ENCODE data around the gene MED8. TPM values are rescaled to one million over a fixed set of nuclear protein-coding genes. Genes with fewer than 3 reads are reported as not detected.

The MED8 gene
- total and polyA plus RNA-seq, 2 of the 4 experiments (the other 2 are of a cell fraction), result 61.1 to 120 TPM

GRCh38 chr1:43368646-43369020 lies 21.0 kb downstream of the MED8 start:
- POLR2A ChIA-PET (ENCODE audit: unreplicated experiment), result interaction anchor here (0.6 to 1.4 kb wide), 3 partner anchors 10 to 489 kb away, joined by 4 read pairs; partner anchors contain the start of gene CDC20
- H3K79me1 ChIP-seq (ENCODE audit: low read depth in 1 of 2, low read length in 2 of 2), result peaks cover 34 to 79% of the 10 kb centered on the region in 2 experiments
- DNase-seq, result no peak
- peak overlapping the region; percentile 79 for H3K27ac ChIP-seq (ENCODE audit: insufficient read depth, low read length)
- H4K5ac ChIP-seq (ENCODE audit: low read depth, low read length), result peak overlapping the region; percentile 13; the same call in 1 of the 2 replicates
- H3K14ac ChIP-seq (replicated peaks; ENCODE audit: low read depth, low read length), result peak overlapping the region; percentile 98
- no peaks in the 10 kb centered on the region for H3K9me3 ChIP-seq (ENCODE audit: control insufficient read depth, insufficient read depth, low read length)
- peak overlapping the region; percentile 92 for H2BK5ac ChIP-seq (ENCODE audit: low read depth, low read length, poor library complexity, severe bottlenecking)
- no peak overlapping the region for H2AFZ ChIP-seq (replicated peaks; ENCODE audit: low read length, poor library complexity)
- H3K4me3 ChIP-seq (ENCODE audit: insufficient read depth, low read depth, low read length), result peak overlapping the region; percentile 54
- no peak for ATAC-seq (ENCODE audit: low read depth)
- peak overlapping the region; percentile 85 for H4K91ac ChIP-seq (ENCODE audit: insufficient read depth, low read depth, low read length)
- CTCF ChIA-PET, result interaction anchor here (1.0 to 1.2 kb wide), 2 partner anchors 10 to 19 kb away, joined by 3 read pairs; partner anchors contain the start of gene CDC20
- peak overlapping the region; percentile 81 for H3K4me2 ChIP-seq (ENCODE audit: low read depth, low read length)
- peak overlapping the region; percentile 92 for H3K23ac ChIP-seq (ENCODE audit: low read depth, low read length)
- H3K9ac ChIP-seq (ENCODE audit: low read depth, low read length), result peak overlapping the region; percentile 77
- H4K8ac ChIP-seq (ENCODE audit: low read depth in 2 of 2, low read length in 2 of 2), result peak overlapping the region; percentile 73
- H2BK20ac ChIP-seq (ENCODE audit: low read depth, low read length), result no peak overlapping the region
- intact Hi-C loops (cut with micrococcal nuclease), result loop anchor here (1.0 kb wide), 1 partner anchor 21 kb away; the partner anchor contains the start of genes MED8 and SZT2
- H3K18ac ChIP-seq (ENCODE audit: low read depth, low read length), result no peak overlapping the region
- H2BK15ac ChIP-seq (ENCODE audit: low read depth, low read length), result peak overlapping the region; percentile 21; the same call in 1 of the 3 replicates
- 0 out of 2 replicates have a peak overlapping the region, but pooled peaks have one; percentile 71 for H2BK120ac ChIP-seq (ENCODE audit: low read depth, low read length)
- dilution Hi-C loops (cut with HindIII; ENCODE audit: low sequenced_read_pairs, unreplicated experiment), result no loop called here
- BruUV-seq (replicated peaks), result no TSS peak
- no peak for TF ChIP-seq USF2 (IDR thresholded peaks at IDR 0.05; ENCODE audit: low read depth, low read length)
- no peak for TF ChIP-seq CEBPB (IDR thresholded peaks at IDR 0.05; ENCODE audit: low read depth, low read length)
- no peak for TF ChIP-seq BHLHE40 (IDR thresholded peaks at IDR 0.05; ENCODE audit: low read depth, low read length)
- no peak for TF ChIP-seq FOS (IDR thresholded peaks at IDR 0.05; ENCODE audit: low read depth, low read length)
- TF ChIP-seq MAZ (IDR thresholded peaks at IDR 0.05; ENCODE audit: borderline replicate concordance, low read depth, low read length), result no peak
- TF ChIP-seq RFX5 (IDR thresholded peaks at IDR 0.05; ENCODE audit: low read depth, low read length), result no peak
- no peak for TF ChIP-seq NFE2L2 (IDR thresholded peaks at IDR 0.05; ENCODE audit: low read depth, low read length)
- TF ChIP-seq CHD1 (IDR thresholded peaks at IDR 0.05; ENCODE audit: low read depth, low read length), result no peak
- no peak for TF ChIP-seq CTCF (conservative IDR thresholded peaks at IDR 0.05; ENCODE audit: low read depth, low read length)
- TF ChIP-seq ELK1 (IDR thresholded peaks at IDR 0.05; ENCODE audit: borderline replicate concordance, low read depth, low read length), result no peak
- TF ChIP-seq SMC3 (IDR thresholded peaks at IDR 0.05; ENCODE audit: low read depth, low read length), result no peak
- TF ChIP-seq RCOR1 (IDR thresholded peaks at IDR 0.05; ENCODE audit: insufficient replicate concordance, low read length), result no peak
- TF ChIP-seq MXI1 (IDR thresholded peaks at IDR 0.05; ENCODE audit: borderline replicate concordance, low read depth, low read length), result no peak
- TF ChIP-seq MAFK (IDR thresholded peaks at IDR 0.05; ENCODE audit: low read depth, low read length), result no peak
- no peak for TF ChIP-seq RAD21 (IDR thresholded peaks at IDR 0.05; ENCODE audit: low read length)
- TF ChIP-seq POLR2A (IDR thresholded peaks at IDR 0.05; ENCODE audit: low read depth, low read length), result no peak
- peaks cover 24% of the 10 kb centered on the region for H3K36me3 ChIP-seq (ENCODE audit: control insufficient read depth, insufficient read depth, low read length)
- H4K20me1 ChIP-seq (ENCODE audit: insufficient read depth, low read length), result peaks cover 23% of the 10 kb centered on the region
- H3K4ac ChIP-seq (ENCODE audit: low read depth, low read length), result peak overlapping the region; percentile 96
- H3K56ac ChIP-seq (ENCODE audit: extremely low read depth, insufficient read depth, low read length), result peak overlapping the region; percentile 92
- H2AK5ac ChIP-seq (ENCODE audit: low read depth, low read length), result peak overlapping the region; percentile 99
- peaks cover 17% of the 10 kb centered on the region for H3K9me1 ChIP-seq (ENCODE audit: insufficient read depth, low read length)
- H3K4me1 ChIP-seq (ENCODE audit: control insufficient read depth, insufficient read depth, low read length), result peaks cover 20% of the 10 kb centered on the region
- no peaks in the 10 kb centered on the region for H3K27me3 ChIP-seq (ENCODE audit: control insufficient read depth, insufficient read depth, low read length)
- no CpG with 5 or more reads among the region's 6 CpGs for WGBS, 2 experiments (ENCODE audit: extremely low coverage in 2 of 2, insufficient read length in 1 of 2)
- in situ Hi-C loops (cut with MboI; ENCODE audit: low sequenced_read_pairs), result no loop called here
- H2AK9ac ChIP-seq (replicated peaks; ENCODE audit: low read depth, low read length, poor library complexity), result peak overlapping the region; percentile 29

Data from IMR-90 (cell line).